GM12874 (cell line): ENCODE data around the gene HAPLN2.

Source experiments
- TF ChIP-seq, protein P1 (sequence below): IDR thresholded peaks from 2 replicates; pipeline ENCODE4 v1.5.1; 2011; ENCODE audit warnings: low read depth, mild to moderate bottlenecking, control low read depth, low read length, moderate library complexity; ENCODE audit not compliant: insufficient read depth

The HAPLN2 gene

DNA sequence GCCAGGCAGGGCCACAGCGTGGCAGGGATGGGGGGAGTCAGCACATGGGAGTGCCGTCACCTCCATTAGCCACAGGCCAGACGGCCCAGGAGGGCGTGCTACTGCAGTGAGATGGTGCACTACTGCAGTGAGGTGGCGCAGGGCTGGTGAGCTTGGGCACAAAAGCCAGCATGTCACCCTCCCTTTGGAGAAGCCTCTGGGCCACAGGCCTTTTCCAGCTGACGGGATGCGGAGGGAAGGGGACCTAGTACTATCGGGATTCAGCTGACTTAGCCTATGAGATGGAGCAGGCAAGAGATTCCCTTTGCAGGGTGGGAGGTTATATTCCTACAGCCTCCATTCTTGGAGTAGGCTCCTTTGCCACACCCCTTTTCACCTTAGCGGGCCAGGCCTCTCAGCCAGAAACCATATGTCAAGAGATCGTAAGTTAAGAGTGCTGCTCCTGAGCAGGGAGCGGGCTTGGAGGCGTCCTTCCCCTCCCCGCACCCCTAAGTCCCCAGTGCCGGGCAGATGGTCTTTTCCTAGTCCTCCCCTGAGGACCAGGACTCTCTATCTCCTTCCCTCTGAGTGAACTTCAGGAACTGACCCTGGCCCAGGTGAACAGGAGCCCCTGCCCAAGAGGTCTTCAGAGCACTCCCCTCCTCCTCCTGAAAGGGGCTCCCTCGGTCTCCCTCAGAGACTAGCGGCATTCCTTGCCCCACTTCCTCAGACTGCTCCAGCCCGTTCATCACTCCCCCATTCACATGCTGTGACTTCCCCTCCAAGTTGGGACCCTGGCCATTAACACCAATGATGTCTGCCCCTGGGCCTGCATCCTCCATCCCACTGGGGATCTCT is 49.8 kb downstream of the HAPLN2 start:
- TF ChIP-seq, protein P1, sequence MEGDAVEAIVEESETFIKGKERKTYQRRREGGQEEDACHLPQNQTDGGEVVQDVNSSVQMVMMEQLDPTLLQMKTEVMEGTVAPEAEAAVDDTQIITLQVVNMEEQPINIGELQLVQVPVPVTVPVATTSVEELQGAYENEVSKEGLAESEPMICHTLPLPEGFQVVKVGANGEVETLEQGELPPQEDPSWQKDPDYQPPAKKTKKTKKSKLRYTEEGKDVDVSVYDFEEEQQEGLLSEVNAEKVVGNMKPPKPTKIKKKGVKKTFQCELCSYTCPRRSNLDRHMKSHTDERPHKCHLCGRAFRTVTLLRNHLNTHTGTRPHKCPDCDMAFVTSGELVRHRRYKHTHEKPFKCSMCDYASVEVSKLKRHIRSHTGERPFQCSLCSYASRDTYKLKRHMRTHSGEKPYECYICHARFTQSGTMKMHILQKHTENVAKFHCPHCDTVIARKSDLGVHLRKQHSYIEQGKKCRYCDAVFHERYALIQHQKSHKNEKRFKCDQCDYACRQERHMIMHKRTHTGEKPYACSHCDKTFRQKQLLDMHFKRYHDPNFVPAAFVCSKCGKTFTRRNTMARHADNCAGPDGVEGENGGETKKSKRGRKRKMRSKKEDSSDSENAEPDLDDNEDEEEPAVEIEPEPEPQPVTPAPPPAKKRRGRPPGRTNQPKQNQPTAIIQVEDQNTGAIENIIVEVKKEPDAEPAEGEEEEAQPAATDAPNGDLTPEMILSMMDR, result no peak

GRCh38 chr1:156669794-156670193 is 50.6 kb downstream of the HAPLN2 start:
- TF ChIP-seq, protein P1, result no peak

DNA sequence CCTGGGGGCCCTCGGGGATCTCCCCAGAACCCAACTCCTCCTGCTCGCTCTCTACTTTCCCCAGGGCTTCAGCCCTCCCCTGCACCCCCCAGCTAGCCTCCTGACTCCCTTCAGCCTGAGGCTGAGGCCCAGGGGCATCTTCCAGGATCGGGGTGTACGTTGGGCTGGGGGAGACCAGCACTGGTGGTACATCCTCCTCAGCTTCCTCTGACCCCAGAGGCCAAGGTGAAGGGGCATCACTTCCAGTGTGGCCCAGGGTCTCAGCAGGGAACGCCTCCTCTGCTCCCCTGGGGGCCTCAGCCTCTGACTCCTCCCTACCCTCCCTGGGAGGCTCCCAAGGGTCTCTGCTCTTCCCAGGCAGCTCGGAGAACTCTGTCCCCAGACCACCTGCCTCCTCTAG is 51.1 kb downstream of the HAPLN2 start:
- TF ChIP-seq, protein P1, result no peak

- TF ChIP-seq, protein P1, result no peak
These were observed 51.6 kb downstream of the HAPLN2 start for GRCh38 chr1:156670791-156671190.

GRCh38 chr1:156671804-156672203 is 52.6 kb downstream of the HAPLN2 start:
- TF ChIP-seq, protein P1, result no peak

DNA sequence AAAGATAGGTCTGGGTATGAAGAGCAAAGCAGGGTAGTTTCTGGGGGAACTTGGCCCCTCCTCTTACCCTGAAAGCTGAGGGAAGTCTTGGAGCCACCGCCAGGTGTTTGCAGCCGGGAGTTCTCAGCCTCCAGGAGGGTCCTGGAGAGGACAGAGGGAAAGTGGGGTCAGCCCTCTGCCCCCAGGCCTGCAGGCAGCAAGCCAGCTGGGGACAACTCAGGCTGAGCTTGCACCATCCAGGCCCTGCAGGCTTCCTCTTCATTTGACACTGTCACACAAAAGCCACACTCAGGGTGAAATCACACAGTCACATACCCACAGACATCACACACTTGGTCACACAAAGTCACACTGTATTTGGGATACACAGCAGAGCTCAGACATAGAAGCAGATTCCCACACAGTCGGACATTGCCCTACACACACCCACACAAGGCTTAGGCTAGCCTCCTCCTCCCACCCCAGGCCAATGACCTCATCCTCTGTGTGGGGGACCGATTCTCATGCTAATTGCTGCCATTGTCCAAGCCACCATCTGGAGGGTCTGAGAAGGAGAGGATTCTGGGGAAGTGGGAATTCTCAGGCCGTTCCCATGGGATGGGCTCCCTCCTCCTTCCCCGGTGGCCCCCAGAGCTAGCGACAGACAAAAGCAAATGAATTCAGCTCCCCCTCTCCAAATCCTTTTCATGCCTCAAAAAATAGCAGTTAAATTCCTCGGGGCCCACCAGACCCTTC is 54.3 kb downstream of the HAPLN2 start:
- TF ChIP-seq, protein P1, result no peak
